ENCODE measurements around the gene TRPM3.

Gene TRPM3

GRCh38 chr9:70801181-70801829, 320.1 kb downstream of the TRPM3 start:
- DNase-seq (ENCODE audit: extremely low read depth, low read depth) = no peak
- TF ChIP-seq, protein P1, sequence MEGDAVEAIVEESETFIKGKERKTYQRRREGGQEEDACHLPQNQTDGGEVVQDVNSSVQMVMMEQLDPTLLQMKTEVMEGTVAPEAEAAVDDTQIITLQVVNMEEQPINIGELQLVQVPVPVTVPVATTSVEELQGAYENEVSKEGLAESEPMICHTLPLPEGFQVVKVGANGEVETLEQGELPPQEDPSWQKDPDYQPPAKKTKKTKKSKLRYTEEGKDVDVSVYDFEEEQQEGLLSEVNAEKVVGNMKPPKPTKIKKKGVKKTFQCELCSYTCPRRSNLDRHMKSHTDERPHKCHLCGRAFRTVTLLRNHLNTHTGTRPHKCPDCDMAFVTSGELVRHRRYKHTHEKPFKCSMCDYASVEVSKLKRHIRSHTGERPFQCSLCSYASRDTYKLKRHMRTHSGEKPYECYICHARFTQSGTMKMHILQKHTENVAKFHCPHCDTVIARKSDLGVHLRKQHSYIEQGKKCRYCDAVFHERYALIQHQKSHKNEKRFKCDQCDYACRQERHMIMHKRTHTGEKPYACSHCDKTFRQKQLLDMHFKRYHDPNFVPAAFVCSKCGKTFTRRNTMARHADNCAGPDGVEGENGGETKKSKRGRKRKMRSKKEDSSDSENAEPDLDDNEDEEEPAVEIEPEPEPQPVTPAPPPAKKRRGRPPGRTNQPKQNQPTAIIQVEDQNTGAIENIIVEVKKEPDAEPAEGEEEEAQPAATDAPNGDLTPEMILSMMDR (IDR thresholded peaks at IDR 0.05; ENCODE audit: low read depth, low read length, missing control alignments) = no peak
- no peak overlapping the region for H3K4me3 ChIP-seq (replicated peaks; ENCODE audit: low read depth, low read length)

DNA sequence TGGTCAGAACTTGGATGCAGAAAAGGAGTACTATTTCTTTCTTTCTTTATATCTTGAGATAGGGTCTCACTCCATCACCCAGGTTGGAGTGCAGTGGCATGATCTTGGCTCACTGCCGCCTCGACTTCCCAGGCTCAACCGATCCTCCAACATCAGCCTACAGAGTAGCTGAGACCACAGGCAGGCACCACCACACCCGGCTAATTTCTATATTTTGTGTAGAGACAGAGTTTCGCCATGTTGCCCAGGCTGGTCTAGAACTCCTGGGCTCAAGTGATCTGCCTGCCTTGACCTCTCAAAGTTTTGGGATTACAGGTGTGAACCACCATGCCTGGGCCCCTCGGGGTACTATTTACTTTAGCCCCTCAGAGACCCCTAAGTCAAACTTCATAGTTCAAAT, 323.4 kb downstream of the TRPM3 start:
- no peak for DNase-seq (ENCODE audit: extremely low read depth, low read depth)
- H3K4me3 ChIP-seq (replicated peaks; ENCODE audit: low read depth, low read length) = no peak overlapping the region
- TF ChIP-seq, protein P1 (IDR thresholded peaks at IDR 0.05; ENCODE audit: low read depth, low read length, missing control alignments) = no peak

- DNase-seq (ENCODE audit: extremely low read depth, low read depth) = no peak
- TF ChIP-seq, protein P1 (IDR thresholded peaks at IDR 0.05; ENCODE audit: low read depth, low read length, missing control alignments) = no peak
Observed at GRCh38 chr9:70795841-70796240, 325.6 kb downstream of the TRPM3 start.

GRCh38 chr9:70792796-70793195, 328.6 kb downstream of the TRPM3 start:
- H3K4me3 ChIP-seq (replicated peaks; ENCODE audit: low read depth, low read length) = no peak overlapping the region
- TF ChIP-seq, protein P1 (IDR thresholded peaks at IDR 0.05; ENCODE audit: low read depth, low read length, missing control alignments) = no peak
- DNase-seq (ENCODE audit: extremely low read depth, low read depth) = no peak

More at GRCh38 chr9:70795841-70796240, 325.6 kb downstream of the TRPM3 start:
- H3K4me3 ChIP-seq (replicated peaks; ENCODE audit: low read depth, low read length) = no peak overlapping the region

DNA sequence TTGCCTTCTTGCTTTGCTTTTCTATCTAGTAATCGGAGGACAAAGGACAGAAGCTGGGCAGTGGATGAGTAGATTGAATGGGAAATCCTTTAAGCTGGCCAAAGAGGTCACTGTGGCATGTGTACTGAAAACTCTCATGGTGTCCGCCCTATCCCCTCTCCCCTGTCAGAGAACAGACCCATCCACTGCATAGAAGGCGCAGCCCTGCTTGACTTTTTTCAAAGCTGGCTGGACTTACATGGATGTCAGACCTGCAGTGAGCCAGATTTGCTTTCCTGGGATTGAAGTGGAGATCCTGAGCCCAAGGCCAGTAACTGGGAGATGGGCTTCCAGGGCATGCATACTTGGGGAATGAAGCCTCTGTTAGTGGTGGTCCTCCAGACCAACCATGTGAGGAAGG, 329.5 kb downstream of the TRPM3 start:
- TF ChIP-seq, protein P1 (IDR thresholded peaks at IDR 0.05; ENCODE audit: low read depth, low read length, missing control alignments) = no peak
- no peak overlapping the region for H3K4me3 ChIP-seq (replicated peaks; ENCODE audit: low read depth, low read length)
- no peak for DNase-seq (ENCODE audit: extremely low read depth, low read depth)

DNA sequence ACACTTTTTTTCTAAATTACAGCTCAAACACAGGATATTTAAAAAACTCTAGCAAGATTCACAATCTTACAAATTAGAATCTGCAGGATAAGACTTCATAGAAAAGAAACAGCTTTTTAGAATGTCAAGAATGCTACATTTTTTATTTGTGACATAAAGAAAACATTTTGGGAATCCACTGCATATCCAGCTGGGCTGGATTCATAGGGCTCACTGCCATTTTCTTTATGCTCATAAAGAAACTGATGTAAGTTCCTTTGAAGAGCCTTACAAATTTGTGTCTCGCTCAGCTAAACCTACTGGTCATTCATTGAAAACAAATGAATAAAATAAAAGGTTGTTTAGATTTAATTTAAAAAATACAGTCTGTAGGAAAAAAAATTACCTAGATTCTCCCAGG, 332.3 kb downstream of the TRPM3 start:
- DNase-seq (ENCODE audit: extremely low read depth, low read depth) = no peak
- no peak overlapping the region for H3K4me3 ChIP-seq (replicated peaks; ENCODE audit: low read depth, low read length)
- TF ChIP-seq, protein P1 (IDR thresholded peaks at IDR 0.05; ENCODE audit: low read depth, low read length, missing control alignments) = no peak

DNA sequence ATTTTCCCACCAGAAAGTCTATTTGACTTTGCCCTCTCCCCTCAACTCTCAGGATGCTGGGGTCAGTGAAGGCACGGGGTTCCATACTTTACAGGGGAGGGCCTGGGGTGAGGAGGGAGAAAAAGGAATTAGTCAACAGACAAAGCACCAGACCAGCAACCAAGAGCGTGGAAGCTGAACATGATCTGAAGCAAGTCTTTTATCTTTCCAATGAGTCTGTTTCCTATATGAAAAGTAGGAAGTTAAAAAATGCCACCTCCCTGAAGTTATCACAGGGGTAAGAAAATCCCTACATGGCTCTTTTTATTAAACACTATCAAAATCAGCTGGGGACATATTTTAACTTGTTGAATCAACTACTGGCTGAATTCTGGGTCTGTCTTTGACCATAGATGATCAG, 337.0 kb downstream of the TRPM3 start:
- DNase-seq (ENCODE audit: extremely low read depth, low read depth) = no peak
- TF ChIP-seq, protein P1 (IDR thresholded peaks at IDR 0.05; ENCODE audit: low read depth, low read length, missing control alignments) = no peak
- no peak overlapping the region for H3K4me3 ChIP-seq (replicated peaks; ENCODE audit: low read depth, low read length)
